Erythroblast (primary cell): ENCODE data around the gene NEU2.
"Not testable (repeated sequence)": the region's sequence is repeated elsewhere in the genome, so short reads cannot be mapped to it uniquely, and the experiment has no call there.

Experiments
- DNase-seq, 2 experiments: peaks; one replicate each; lab custom pipeline; 2025; lab: John Stamatoyannopoulos, UW
- GATA1 ChIP-seq: IDR thresholded peaks from 2 replicates; pipeline ENCODE4 v1.6.1; 2011; ENCODE audit warnings: low read depth, mild to moderate bottlenecking, control low read depth, low read length, moderate library complexity
- POLR2A ChIP-seq: IDR thresholded peaks from 2 replicates; pipeline ENCODE4 v1.6.1; 2011; ENCODE audit warnings: mild to moderate bottlenecking, low read length

The NEU2 gene

DNA sequence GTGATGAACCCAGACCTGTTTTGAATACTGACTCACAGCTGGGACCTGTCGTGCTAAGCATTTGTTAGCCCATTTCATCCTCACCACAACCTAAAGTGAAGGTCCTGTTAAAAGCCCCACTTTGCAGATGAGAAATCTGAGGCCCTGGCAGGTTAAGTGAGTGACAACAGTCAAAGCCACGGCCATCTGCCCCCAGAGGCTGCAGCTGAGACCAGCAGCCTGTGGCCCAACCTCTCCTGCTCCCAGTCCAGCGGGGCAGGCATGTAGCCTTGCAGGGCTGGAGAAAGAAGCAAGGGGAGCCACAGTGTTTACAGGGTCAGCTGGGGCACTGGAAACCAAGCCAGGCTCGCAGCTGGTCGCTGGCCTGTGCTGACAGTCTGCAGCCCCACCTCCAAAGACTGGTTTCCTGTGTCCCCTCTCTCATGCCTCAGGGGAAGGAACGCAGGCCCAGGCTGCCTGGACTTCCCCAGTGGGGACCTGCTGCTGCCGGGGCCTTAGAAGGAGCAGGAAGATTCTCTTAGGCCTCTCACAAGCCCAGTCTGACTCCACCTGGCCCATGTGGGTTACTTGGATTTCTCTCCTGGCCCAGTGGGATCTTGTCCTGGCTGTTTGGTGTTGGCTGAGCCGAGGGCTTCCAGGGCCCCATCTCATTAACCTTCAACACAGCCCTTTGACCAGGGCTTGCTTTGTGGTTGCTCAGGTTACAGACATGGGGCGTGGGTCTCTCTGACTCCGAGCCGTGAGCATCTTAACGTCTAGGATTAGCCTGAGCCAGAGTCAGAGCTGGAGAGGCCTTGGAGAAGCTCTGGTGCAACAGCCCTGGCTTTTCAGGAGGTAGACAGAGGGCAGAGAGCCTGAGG, 29.3 kb downstream of the NEU2 start:
- TF ChIP-seq POLR2A, result peak; percentile 37
- TF ChIP-seq GATA1, result no peak
- peak; percentile 74 to 75 for DNase-seq

DNA sequence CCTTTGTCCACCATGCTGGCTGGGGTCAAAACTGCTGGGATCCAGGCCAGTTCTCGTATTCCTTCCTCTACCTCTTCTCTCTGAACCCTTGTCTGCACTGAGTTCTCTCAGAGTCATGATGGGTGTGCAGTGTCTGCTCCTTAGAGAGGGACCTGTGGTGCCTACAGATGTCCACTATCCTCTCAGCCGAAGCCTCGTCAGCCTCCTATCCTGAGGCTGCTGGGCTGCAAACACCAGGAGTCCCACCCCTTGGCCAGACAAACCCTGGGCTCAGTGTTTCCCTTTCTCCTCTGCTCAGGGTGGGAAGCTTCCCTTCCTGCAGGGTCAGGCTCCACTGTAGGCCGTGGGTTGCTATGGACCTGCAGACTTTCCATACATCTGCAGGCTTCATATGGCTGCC, 30.0 kb downstream of the NEU2 start:
- TF ChIP-seq POLR2A, result no peak
- no peak for TF ChIP-seq GATA1
- DNase-seq, result peak; percentile 44 to 58

DNA sequence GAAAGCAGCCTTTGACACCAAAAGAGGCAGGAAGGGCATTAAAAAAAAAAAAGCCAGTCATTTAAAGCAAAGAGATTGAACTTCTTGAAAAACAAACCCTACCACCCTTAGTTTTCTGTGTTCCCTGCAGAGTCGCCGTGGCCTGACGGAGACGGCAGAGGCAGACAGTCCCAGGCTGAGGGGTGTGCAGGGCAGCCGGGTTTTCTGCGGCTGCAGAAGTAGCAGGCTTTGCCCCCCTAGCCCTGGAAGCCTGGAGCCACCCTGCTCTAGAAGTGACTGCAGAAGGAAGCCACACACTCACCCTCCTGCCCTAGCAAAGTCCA, 30.4 kb downstream of the NEU2 start:
- DNase-seq, result no peak
- TF ChIP-seq POLR2A (no peak), GATA1 (no peak)

- TF ChIP-seq POLR2A (no peak), GATA1 (no peak)
- peak; percentile 35 to 41 for DNase-seq
Observed at GRCh38 chr2:233063269-233063975, 30.9 kb downstream of the NEU2 start.

- TF ChIP-seq POLR2A, result no peak
- TF ChIP-seq GATA1, result no peak
- DNase-seq, result no peak
Observed at GRCh38 chr2:233063976-233064411, 31.5 kb downstream of the NEU2 start.

DNA sequence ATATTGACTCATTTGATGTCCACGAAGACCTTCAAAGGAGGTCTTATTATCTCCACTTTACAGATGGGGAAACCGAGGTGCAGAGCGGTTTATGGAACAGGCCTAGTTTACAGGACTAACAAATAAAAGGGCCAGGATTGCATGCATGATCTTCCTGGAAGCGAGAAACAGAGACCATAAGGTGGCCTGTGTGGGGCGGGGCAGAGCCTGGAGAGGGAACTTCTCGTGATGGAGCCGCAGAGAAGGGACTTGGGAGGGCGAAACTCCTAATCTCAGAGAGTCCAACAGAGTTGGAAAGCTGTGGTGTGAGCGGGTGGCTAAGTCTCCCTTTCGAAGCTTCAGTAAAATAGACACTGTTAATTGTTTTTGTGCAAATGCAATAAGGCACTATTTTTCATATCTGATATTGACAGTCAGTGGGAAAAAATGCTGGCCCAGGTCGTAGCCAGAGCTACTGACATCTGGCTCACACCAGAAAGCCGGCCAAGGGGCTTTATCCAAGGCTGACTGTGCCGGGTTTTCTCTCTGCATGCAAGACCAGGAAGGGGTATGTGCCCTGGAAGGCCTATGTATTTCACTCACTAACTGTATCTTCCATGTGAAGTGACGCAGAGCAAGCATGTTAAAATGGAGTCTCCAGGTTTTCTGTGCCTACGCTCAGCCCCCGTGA, 32.2 kb downstream of the NEU2 start:
- no peak for TF ChIP-seq POLR2A
- TF ChIP-seq GATA1, result no peak
- DNase-seq, result no peak

- not testable (repeated sequence) for DNase-seq
Observed at GRCh38 chr2:233065200-233065589, 32.7 kb downstream of the NEU2 start.

DNA sequence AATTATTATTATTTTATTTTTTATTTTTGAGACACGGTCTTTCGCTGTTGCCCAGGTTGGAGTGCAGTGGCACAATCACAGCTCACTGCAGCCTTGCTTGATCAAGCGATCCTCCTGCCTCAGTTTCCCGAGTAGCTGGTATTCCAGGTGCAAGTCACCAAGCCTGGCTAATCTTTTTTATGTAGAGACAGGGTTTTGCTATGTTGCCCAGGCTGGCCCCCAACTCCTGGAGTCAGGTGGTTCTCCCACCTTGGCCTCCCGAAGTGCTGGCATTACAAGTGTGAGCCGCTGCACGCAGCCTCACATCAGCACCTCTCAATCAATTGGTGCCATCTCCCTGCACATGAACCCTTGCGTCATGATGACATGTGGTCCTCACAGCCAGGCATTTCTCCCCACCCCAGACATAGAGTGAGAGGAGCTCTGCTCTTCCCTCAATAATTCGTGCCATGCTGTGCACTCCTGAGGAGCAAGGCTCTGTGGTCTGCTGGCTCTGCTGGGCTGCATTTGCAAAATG, 33.5 kb downstream of the NEU2 start:
- TF ChIP-seq GATA1 (no peak), POLR2A (no peak)
- DNase-seq, result no peak

GRCh38 chr2:233068762-233069418, 36.4 kb downstream of the NEU2 start:
- no peak for DNase-seq
- no peak for TF ChIP-seq GATA1
- TF ChIP-seq POLR2A, result no peak

- TF ChIP-seq POLR2A, result no peak
- DNase-seq, result peak; percentile 32 to 49
Observed at GRCh38 chr2:233072838-233073237, 40.4 kb downstream of the NEU2 start.

DNA sequence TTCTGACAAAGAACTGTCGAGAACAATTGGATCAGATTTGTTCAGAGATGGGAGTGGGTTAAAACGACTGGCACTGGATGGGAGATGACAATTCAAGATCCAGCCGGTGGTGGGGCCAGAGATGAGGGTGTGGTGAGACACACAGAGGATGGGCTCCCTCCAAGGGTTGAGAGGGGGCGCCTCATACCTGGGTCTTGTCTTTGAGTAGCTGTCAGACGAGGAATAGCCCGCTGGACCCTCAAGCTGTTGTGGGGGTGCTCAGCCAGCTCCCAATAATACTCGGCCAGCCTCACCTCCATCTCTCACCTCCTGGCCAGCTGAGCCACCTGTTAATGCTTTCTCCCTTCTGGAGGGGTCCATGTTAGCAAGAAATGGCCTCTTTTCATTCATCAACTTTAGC, 41.6 kb downstream of the NEU2 start:
- DNase-seq, result no peak
- TF ChIP-seq GATA1 (no peak), POLR2A (no peak)

- no peak for DNase-seq
- TF ChIP-seq POLR2A, result no peak
- TF ChIP-seq GATA1, result no peak
Observed at GRCh38 chr2:233075141-233075965, 42.9 kb downstream of the NEU2 start.

DNA sequence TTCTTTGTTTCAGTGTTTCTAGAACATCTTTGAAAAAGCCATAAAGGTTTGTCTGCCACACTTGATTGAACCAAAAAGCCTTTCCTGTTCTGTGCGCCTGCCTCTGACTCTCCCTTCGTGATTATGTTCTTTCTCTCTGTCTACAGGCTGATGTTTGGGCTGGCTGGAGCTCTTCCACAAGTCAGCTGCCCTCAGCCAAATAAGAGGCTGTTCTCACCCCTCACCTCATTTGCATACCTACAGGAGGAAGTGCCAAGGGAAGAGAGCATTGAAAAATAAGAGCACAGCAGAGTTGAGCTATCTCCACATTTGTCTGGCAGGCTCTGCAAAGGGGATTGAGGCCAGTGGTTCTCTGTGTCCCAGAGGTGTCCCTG, 43.5 kb downstream of the NEU2 start:
- DNase-seq, result peak in 1 of 2 experiments; percentile 23
- TF ChIP-seq POLR2A (peak; percentile 4), GATA1 (no peak)
